ENCODE measurements around the gene AMER3.
"Not testable (repeated sequence)": the region's sequence is repeated elsewhere in the genome, so short reads cannot be mapped to it uniquely, and the experiment has no call there.

AMER3 gene, protein sequence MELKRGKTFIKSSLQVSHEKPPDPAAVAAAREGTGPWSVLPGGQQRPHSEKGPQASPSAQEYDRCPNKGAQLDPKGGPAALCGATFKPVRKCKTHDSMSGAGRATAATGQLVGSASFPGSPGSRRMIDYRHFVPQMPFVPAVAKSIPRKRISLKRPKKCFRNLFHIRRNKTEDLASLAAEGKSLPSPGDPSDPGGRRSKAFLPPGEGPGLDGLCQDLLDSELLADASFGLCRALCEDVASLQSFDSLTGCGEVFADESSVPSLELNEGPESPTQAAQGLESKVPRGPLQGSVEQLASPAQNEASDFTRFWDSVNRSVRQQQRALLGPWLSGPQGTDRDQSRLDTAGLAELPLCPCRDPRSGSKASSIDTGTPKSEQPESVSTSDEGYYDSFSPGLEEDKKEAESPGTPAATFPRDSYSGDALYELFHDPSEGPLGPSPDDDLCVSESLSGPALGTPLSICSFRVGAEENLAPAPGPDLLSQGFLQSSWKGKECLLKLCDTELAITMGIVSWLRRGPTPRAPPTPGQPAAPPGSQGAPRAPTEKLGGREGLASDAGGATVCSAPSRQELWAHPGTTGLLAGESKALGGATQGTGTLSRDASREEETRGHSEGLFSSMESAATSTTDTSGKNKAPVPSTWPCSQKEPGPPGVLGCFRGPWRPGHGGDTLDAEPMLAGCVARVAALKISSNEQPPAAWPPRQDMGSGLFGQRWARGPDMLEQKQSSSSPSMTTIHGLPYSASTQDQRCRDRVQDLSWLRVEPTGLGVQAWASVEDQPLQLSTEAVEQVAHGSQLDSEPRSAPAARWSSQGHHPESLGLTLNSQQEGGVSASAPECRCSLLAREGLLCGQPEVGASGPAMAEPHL

DNA sequence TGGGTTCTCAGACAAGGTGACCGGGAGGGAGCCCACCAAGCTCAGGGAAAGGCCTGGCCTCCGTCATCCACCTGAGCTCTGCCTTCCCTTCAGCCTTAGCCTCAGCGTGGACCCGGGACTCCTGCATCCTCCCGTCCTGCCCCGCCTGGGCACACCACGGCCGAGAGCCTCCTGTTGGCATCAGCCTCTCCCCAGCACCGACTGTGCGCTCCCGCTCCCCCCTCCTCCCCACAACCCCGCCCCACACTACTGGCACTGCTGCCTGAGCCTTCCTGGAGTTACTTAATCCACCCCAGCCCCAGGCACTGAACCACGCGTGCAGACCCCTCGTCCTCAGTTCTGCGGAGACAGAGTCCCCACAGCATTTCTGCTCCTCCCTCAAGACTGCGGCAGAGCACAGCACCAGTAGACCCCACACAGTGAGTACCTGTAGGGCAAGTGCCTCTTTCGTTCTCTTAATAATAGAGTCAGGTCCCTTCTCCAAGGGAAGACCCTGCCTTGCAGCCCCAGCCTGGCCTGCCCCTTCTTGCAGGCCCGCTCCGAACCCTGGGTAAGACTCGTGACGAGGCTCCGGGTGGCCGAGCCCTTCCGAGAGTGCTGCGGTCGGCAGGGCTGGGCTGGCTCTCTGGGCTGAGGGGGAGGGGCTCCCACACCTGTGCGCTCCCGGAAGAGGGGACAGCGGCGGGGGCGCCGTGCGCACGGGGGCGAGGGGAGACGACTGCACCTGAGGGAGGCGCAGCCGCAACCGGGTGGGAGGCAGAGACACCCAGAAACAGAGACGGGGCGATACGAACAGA is at the start of gene AMER3:
TSS of gene AMER3 (plus strand) at position 285 of the 797 bp plus-strand sequence. CDS start 6,533 bp downstream, outside the sequence.
- Histone ChIP-seq H3K4me1 (ENCODE audit: control insufficient read depth, insufficient read depth, low read length) (no peaks in the 10 kb centered on the region), H3K4me3 (ENCODE audit: low read length) (no peak within 1 kb of the TSS), H3K9ac (ENCODE audit: low read length) (no peak within 1 kb of the TSS), H3K27me3 (ENCODE audit: control insufficient read depth, insufficient read depth, low read length) (peaks cover 18% of the 10 kb centered on the region), H3K9me3 (ENCODE audit: control insufficient read depth, low read length) (no peaks in the 10 kb centered on the region), H3K36me3 (ENCODE audit: control insufficient read depth, insufficient read depth, low read length) (no peaks in the 10 kb centered on the region)

DNA sequence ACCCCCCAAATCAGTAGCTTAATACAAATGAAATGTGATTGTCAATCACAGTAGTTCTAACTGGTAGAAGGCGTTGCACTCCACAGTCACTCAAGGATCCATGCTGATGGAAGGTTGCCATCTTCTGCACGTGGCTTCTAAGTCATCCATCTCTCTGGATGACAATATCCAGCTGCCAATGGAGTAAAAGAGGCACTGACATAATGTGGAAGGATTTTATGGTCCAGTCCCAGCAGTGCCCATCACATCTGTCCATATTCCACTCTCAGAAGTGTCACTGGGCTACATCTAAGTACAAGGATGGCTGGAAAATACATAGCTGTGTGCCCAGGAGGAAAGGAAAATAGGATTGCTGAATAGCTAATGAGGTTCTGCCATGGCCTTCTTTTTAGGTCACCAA is 40.5 kb upstream of the AMER3 start:
- H3K36me3 ChIP-seq (ENCODE audit: control insufficient read depth, insufficient read depth, low read length); H3K9me3 ChIP-seq (ENCODE audit: control insufficient read depth, low read length); H3K9ac ChIP-seq (ENCODE audit: low read length); H3K4me3 ChIP-seq (ENCODE audit: low read length); H3K4me1 ChIP-seq (ENCODE audit: control insufficient read depth, insufficient read depth, low read length); H3K27me3 ChIP-seq (ENCODE audit: control insufficient read depth, insufficient read depth, low read length): not testable (repeated sequence)

DNA sequence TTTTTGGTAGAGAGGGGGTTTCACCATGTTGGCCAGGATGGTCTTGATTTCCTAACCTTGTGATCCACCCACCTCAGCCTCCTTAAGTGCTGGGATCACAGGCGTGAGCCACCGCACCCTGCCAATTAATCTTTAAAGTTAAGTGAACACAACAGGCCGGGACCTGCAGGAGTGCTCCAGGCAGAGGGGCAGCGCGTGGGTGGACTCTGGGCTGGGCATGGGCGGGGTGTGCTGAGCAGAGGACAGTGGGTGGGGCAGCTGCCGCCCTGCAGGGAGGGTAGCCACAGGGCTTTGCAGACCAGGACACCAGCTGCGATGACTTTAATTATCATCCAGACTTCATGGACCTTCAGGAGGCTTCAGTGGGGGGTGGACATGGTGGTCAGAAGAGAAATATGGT is 35.3 kb upstream of the AMER3 start:
- Histone ChIP-seq H3K36me3 (ENCODE audit: control insufficient read depth, insufficient read depth, low read length) (no peaks in the 10 kb centered on the region), H3K27me3 (ENCODE audit: control insufficient read depth, insufficient read depth, low read length) (peaks cover 4% of the 10 kb centered on the region), H3K9ac (ENCODE audit: low read length) (no peak overlapping the region), H3K4me1 (ENCODE audit: control insufficient read depth, insufficient read depth, low read length) (no peaks in the 10 kb centered on the region), H3K4me3 (ENCODE audit: low read length) (no peak overlapping the region), H3K9me3 (ENCODE audit: control insufficient read depth, low read length) (no peaks in the 10 kb centered on the region)

DNA sequence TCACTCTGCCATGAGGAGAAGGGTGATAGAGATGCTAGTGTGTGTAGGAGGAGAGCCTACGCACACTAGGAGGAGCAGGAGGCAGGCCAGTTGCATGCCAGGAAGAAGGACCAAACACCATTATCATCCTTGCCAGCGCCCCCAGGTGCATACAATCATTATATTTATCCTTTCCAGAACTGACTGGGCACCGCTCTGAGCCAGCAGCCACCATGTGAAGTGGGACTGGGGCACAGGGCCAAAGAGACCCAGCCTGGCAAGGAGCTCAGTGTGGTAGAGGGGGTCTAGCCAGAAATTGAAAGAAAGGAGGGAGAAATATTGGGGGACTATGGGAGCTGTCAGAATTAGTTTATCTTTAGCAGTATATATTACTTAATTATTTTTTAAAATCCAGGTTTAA is 34.8 kb upstream of the AMER3 start:
- Histone ChIP-seq H3K4me1 (ENCODE audit: control insufficient read depth, insufficient read depth, low read length) (no peaks in the 10 kb centered on the region), H3K9ac (ENCODE audit: low read length) (no peak overlapping the region), H3K36me3 (ENCODE audit: control insufficient read depth, insufficient read depth, low read length) (no peaks in the 10 kb centered on the region), H3K4me3 (ENCODE audit: low read length) (no peak overlapping the region), H3K27me3 (ENCODE audit: control insufficient read depth, insufficient read depth, low read length) (peaks cover 4% of the 10 kb centered on the region), H3K9me3 (ENCODE audit: control insufficient read depth, low read length) (no peaks in the 10 kb centered on the region)

DNA sequence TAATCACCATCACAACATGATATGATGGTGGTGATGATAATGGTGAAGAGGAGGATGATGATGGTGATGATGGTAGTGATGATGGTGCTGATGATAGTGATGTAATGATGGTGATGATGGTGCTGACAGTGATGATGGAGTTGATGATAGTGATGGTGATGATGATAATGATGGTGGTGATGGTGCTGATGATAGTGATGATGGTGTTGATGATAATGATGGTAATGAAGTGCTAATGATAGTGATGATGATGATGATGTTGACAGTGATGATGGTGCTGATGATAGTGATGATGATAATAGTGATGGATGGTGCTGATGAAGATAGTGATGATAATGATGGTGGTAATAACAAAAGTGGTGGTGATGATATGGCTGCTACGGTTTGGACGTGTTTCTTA is 30.9 kb upstream of the AMER3 start:
- Histone ChIP-seq H3K9me3 (ENCODE audit: control insufficient read depth, low read length) (no peaks in the 10 kb centered on the region), H3K4me3 (ENCODE audit: low read length) (no peak overlapping the region), H3K36me3 (ENCODE audit: control insufficient read depth, insufficient read depth, low read length) (no peaks in the 10 kb centered on the region), H3K4me1 (ENCODE audit: control insufficient read depth, insufficient read depth, low read length) (peaks cover 22% of the 10 kb centered on the region), H3K9ac (ENCODE audit: low read length) (no peak overlapping the region), H3K27me3 (ENCODE audit: control insufficient read depth, insufficient read depth, low read length) (peaks cover 14% of the 10 kb centered on the region)

DNA sequence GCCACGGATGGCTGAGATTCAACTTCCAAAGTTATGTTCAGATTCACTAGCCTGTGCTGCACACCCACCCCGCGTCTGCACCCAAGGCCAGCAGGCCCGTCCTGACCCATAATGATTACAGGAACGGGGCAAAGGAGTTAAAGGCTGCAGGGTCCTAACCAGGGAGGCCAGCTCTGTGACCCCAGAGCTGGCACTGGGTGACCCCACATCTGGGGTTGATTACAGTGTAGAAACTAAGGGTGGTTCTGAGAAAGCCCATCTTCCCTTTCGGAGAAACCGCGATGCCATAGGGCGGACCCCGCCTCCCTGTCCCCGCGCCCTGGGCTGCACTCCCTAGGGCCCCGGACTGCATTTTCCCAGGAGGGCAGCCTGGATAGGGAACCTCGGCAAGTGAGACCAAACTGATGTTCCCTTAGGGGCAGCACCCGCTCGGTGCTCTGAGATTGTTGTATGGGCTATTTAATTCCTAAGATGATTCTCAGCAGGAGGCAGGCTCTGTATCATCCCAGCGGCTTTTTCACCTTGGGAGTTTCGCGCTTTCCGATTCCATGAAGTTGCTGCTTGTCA is 28.6 kb upstream of the AMER3 start:
- peaks cover 10% of the 10 kb centered on the region for H3K27me3 ChIP-seq (ENCODE audit: control insufficient read depth, insufficient read depth, low read length)
- no peaks in the 10 kb centered on the region for H3K9me3 ChIP-seq (ENCODE audit: control insufficient read depth, low read length)
- H3K9ac ChIP-seq (ENCODE audit: low read length), result peak overlapping the region; percentile 68
- H3K36me3 ChIP-seq (ENCODE audit: control insufficient read depth, insufficient read depth, low read length), result no peaks in the 10 kb centered on the region
- H3K4me1 ChIP-seq (ENCODE audit: control insufficient read depth, insufficient read depth, low read length), result peaks cover 22% of the 10 kb centered on the region
- peak overlapping the region; percentile 67 for H3K4me3 ChIP-seq (ENCODE audit: low read length)

DNA sequence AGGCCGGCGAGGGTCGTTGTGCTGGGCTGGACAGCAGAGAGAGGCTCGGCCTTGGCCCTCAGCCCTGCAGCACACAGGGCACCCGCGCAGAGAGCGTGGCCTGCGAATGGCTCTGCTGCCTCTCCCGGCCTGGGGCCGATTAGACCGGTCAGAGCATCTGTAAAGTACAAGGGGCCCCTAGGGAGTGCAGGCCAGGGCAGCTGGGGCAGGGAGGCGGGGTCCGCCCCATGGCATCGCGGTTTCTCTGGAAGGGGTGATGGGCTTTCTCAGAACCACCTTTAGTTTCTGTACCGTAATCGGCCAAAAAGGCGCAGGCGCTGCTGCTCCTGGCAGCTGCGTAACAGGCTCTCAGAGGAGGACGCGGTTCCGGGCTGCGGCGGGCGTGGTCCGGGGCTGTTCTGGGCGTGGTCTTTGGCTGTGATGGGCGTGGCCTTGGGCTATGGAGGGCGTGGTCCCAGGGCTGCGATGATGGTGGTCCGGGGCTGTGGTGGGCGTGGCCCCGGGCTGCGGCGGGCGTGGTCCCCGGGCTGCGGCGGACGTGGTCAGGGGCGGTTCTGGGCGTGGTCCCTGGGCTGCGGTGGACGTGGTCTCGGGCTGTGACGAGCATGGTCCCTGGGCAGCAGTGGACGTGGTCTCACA is 27.9 kb upstream of the AMER3 start:
- Histone ChIP-seq H3K9ac (ENCODE audit: low read length) (peak overlapping the region; percentile 68), H3K9me3 (ENCODE audit: control insufficient read depth, low read length) (no peaks in the 10 kb centered on the region), H3K27me3 (ENCODE audit: control insufficient read depth, insufficient read depth, low read length) (peaks cover 10% of the 10 kb centered on the region), H3K36me3 (ENCODE audit: control insufficient read depth, insufficient read depth, low read length) (no peaks in the 10 kb centered on the region), H3K4me3 (ENCODE audit: low read length) (peak overlapping the region; percentile 67), H3K4me1 (ENCODE audit: control insufficient read depth, insufficient read depth, low read length) (peaks cover 22% of the 10 kb centered on the region)

DNA sequence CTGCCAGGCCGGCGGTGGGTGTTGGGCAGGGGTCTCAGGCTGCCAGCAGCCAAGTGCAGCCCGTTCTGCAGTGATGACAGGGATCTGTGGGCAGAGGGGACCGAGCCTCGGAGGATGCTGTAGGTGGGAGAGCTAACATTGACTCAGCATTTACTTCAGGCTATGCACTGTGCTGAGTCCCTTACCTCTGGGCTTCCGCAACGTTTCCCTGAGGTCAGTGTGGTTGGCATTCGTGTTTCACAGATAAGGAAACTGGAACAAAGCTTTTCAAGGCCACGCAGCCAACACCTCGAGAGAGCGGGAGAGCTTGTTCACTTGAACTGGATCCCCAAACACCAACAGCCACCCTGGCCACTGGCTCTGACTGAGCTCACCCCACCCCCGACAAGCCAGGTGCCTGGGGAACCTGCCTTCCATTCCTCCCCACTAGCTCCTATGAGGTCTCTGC is 27.3 kb upstream of the AMER3 start:
- Histone ChIP-seq H3K4me1 (ENCODE audit: control insufficient read depth, insufficient read depth, low read length) (peaks cover 22% of the 10 kb centered on the region), H3K4me3 (ENCODE audit: low read length) (no peak overlapping the region), H3K9me3 (ENCODE audit: control insufficient read depth, low read length) (no peaks in the 10 kb centered on the region), H3K36me3 (ENCODE audit: control insufficient read depth, insufficient read depth, low read length) (no peaks in the 10 kb centered on the region), H3K9ac (ENCODE audit: low read length) (no peak overlapping the region), H3K27me3 (ENCODE audit: control insufficient read depth, insufficient read depth, low read length) (peaks cover 10% of the 10 kb centered on the region)

DNA sequence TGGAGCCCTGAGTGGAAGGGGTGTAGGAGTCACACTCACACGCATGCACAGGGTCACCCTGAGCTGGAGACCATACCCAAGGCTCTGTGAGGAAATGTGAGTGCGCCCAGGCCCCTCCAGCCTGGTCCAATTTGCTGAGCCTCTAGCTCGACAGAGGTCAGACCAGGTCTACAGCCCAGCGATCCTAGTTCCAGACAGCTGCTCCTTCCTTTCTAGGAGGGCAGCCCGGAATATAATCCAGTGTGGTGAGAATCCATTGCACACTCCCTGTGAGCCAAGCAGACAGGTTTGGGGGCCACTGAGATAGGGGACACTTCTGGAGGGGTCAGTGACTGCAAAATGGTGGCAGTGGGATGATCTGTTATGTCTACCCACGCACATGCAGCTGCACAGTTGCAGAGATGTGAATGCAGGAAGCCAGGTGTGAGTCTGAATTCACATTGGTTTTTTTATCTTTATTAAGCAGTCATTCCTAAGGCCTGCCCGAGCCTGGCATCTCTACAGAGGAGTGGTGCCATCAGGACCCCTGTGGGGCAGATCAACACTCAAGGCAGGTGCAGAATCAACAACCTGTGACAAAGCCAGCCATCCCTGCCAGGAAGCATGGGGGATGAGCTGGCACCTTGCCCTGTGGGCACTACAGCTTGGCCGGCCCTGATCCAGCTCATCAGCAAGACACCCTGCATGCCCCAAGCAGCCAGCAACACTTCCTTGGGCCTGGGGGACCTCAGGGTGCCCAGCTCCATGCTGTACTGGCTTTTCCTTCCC is 26.6 kb upstream of the AMER3 start, which contains the start of gene GPR148:
TSS of gene GPR148 (plus strand) at position 522 of the 768 bp plus-strand sequence. CDS start at position 604, 82 bp downstream.
- Histone ChIP-seq H3K4me3 (ENCODE audit: low read length) (no peak within 1 kb of the TSS), H3K27me3 (ENCODE audit: control insufficient read depth, insufficient read depth, low read length) (peaks cover 10% of the 10 kb centered on the region), H3K36me3 (ENCODE audit: control insufficient read depth, insufficient read depth, low read length) (no peaks in the 10 kb centered on the region), H3K9me3 (ENCODE audit: control insufficient read depth, low read length) (no peaks in the 10 kb centered on the region), H3K4me1 (ENCODE audit: control insufficient read depth, insufficient read depth, low read length) (peaks cover 22% of the 10 kb centered on the region), H3K9ac (ENCODE audit: low read length) (no peak within 1 kb of the TSS)

DNA sequence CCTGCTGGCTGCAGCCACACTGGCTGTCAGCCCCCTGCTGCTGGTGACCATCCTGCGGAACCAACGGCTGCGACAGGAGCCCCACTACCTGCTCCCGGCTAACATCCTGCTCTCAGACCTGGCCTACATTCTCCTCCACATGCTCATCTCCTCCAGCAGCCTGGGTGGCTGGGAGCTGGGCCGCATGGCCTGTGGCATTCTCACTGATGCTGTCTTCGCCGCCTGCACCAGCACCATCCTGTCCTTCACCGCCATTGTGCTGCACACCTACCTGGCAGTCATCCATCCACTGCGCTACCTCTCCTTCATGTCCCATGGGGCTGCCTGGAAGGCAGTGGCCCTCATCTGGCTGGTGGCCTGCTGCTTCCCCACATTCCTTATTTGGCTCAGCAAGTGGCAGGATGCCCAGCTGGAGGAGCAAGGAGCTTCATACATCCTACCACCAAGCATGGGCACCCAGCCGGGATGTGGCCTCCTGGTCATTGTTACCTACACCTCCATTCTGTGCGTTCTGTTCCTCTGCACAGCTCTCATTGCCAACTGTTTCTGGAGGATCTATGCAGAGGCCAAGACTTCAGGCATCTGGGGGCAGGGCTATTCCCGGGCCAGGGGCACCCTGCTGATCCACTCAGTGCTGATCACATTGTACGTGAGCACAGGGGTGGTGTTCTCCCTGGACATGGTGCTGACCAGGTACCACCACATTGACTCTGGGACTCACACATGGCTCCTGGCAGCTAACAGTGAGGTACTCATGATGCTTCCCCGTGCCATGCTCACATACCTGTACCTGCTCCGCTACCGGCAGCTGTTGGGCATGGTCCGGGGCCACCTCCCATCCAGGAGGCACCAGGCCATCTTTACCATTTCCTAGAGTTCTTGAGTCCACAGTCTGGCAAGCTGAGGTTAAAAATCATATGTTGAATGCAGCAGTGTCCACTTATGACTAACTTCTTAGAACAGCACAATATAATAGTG is 25.7 kb upstream of the AMER3 start:
- Histone ChIP-seq H3K9ac (ENCODE audit: low read length) (no peak overlapping the region), H3K36me3 (ENCODE audit: control insufficient read depth, insufficient read depth, low read length) (no peaks in the 10 kb centered on the region), H3K9me3 (ENCODE audit: control insufficient read depth, low read length) (no peaks in the 10 kb centered on the region), H3K4me1 (ENCODE audit: control insufficient read depth, insufficient read depth, low read length) (peaks cover 22% of the 10 kb centered on the region), H3K4me3 (ENCODE audit: low read length) (no peak overlapping the region), H3K27me3 (ENCODE audit: control insufficient read depth, insufficient read depth, low read length) (peaks cover 10% of the 10 kb centered on the region)

Measured in mucosa of stomach (tissue), 1 donor.